Measurements from ENCODE around the gene TMEM223. TPM values are rescaled to one million over a fixed set of nuclear protein-coding genes. Genes with fewer than 3 reads are reported as not detected.

The TMEM223 gene
- total and polyA plus RNA-seq, 9 of the 15 experiments (the other 6 are each of a cell fraction or from before 2014, with no cell fraction given), result 5.9 to 34.5 (median 19.6) TPM

DNA sequence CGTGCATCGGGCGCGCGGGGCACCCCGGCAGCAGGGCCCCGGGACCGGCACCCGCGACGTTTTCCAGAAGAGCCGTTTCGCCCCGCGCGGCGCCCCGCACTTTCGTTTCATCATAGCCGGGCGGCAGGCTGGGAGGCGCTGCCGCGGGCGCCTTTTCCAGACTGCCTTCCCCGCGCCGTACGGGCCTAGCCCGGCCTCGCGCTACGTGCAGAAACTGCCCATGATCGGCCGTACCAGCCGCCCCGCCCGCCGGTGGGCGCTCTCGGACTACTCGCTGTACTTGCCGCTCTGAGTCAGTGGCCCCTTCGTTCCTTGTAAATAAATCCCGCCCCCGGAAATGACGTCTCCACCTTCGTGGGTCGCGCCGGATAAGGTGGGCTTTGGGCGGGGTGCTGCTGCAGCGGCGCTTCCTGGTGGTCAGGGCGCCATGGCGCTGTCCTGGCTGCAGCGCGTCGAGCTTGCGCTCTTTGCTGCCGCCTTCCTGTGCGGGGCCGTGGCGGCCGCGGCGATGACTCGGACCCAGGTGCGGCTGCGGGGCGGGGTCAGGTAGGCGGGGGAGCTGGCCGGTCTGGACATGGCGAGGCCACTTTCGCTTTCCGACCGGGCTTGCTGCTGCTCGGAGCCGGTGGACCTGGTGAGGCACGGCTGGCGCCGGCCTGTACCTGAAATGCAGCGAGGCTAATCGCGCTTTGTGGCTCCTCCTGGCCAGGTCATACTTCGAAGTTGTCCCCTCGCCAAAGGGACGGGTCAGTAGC lies 4.6 kb downstream of the TMEM223 start, which contains the start of gene TMEM179B (continued):
- TF ChIP-seq RNF219 (CRISPR knock-in tag; IDR thresholded peaks at IDR 0.05) (no peak), SRSF7 (optimal IDR thresholded peaks at IDR 0.05; ENCODE audit: low read depth, low read length) (no peak), AFF4 (CRISPR knock-in tag; IDR thresholded peaks at IDR 0.05) (peak; percentile 96), FOXJ2 (tag; IDR thresholded peaks at IDR 0.05) (no peak), ARID3A (IDR thresholded peaks at IDR 0.05; ENCODE audit: borderline replicate concordance, low read depth, low read length) (no peak), NFATC3 (IDR thresholded peaks at IDR 0.05) (no peak), XRCC3 (IDR thresholded peaks at IDR 0.05) (no peak), ZNF143 (CRISPR knock-in tag; IDR thresholded peaks at IDR 0.05) (no peak), NFE2 (IDR thresholded peaks at IDR 0.05; ENCODE audit: low read depth) (peak; percentile 45), POLR2H (tag; IDR thresholded peaks at IDR 0.05; ENCODE audit: low read depth) (peak; percentile 88), ELF1 (tag; IDR thresholded peaks at IDR 0.05) (peak; percentile 90), HDAC1 (IDR thresholded peaks at IDR 0.05) (peak in 1 of 2 experiments; percentile 93; a peak in 2 of 4 replicates)
- TF ChIP-seq, protein P1, sequence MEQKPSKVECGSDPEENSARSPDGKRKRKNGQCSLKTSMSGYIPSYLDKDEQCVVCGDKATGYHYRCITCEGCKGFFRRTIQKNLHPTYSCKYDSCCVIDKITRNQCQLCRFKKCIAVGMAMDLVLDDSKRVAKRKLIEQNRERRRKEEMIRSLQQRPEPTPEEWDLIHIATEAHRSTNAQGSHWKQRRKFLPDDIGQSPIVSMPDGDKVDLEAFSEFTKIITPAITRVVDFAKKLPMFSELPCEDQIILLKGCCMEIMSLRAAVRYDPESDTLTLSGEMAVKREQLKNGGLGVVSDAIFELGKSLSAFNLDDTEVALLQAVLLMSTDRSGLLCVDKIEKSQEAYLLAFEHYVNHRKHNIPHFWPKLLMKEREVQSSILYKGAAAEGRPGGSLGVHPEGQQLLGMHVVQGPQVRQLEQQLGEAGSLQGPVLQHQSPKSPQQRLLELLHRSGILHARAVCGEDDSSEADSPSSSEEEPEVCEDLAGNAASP (IDR thresholded peaks at IDR 0.05), result no peak
- TF ChIP-seq, protein P2, sequence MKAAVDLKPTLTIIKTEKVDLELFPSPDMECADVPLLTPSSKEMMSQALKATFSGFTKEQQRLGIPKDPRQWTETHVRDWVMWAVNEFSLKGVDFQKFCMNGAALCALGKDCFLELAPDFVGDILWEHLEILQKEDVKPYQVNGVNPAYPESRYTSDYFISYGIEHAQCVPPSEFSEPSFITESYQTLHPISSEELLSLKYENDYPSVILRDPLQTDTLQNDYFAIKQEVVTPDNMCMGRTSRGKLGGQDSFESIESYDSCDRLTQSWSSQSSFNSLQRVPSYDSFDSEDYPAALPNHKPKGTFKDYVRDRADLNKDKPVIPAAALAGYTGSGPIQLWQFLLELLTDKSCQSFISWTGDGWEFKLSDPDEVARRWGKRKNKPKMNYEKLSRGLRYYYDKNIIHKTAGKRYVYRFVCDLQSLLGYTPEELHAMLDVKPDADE (conservative IDR thresholded peaks at IDR 0.05; ENCODE audit: control insufficient read depth, low read depth, low read length), result peak; percentile 76; the same call in 1 of the 2 replicates

Data from K562 (cell line).